Mesothelial cell of epicardium (in vitro differentiated cells): ENCODE measurements around the gene EPS8. TPM values are rescaled to one million over a fixed set of nuclear protein-coding genes. Genes with fewer than 3 reads are reported as not detected.
A peak's percentile ranks its signal among the peaks of the same experiment; 100 is the strongest.

Experiments used
- DNase-seq, 2 experiments: peaks; one replicate each; pipeline ENCODE4 v3.0.0; 2021; ENCODE audit warnings: low spot score in 2 of 2; ENCODE audit not compliant: unreplicated experiment in 2 of 2
- H3K27ac Mint-ChIP-seq: 2 replicates; pipeline ENCODE4 v1.8.0; 2021; ENCODE audit warnings: mixed read lengths
- H3K27me3 Mint-ChIP-seq: 2 replicates; pipeline ENCODE4 v1.8.0; 2021; ENCODE audit warnings: low read depth, mixed read lengths
- H3K36me3 Mint-ChIP-seq: 2 replicates; pipeline ENCODE4 v1.8.0; 2021; ENCODE audit warnings: mixed read lengths
- H3K4me1 Mint-ChIP-seq: 2 replicates; pipeline ENCODE4 v1.8.0; 2021; ENCODE audit warnings: mixed read lengths
- H3K4me3 Mint-ChIP-seq: 2 replicates; pipeline ENCODE4 v1.8.0; 2021; ENCODE audit warnings: mild to moderate bottlenecking, moderate library complexity, mixed read lengths
- H3K9me3 Mint-ChIP-seq: 2 replicates; pipeline ENCODE4 v1.8.0; 2021; ENCODE audit warnings: mixed read lengths
- total RNA-seq: library from RNA; stranded (reverse); gene quantifications from 3 replicates; pipeline ENCODE4 v1.2.1, GENCODE V29; 2021
- TF ChIP-seq, protein P1 (sequence below): fragments of 200-600 bp; sonication (generic); IDR thresholded peaks from one replicate; pipeline ENCODE4 v1.5.0; 2021; ENCODE audit warnings: antibody characterized with exemption; ENCODE audit not compliant: unreplicated experiment

The EPS8 gene
- total RNA-seq: 19.1 to 24.8 TPM (median 21.5 TPM) in 3 replicates

DNA sequence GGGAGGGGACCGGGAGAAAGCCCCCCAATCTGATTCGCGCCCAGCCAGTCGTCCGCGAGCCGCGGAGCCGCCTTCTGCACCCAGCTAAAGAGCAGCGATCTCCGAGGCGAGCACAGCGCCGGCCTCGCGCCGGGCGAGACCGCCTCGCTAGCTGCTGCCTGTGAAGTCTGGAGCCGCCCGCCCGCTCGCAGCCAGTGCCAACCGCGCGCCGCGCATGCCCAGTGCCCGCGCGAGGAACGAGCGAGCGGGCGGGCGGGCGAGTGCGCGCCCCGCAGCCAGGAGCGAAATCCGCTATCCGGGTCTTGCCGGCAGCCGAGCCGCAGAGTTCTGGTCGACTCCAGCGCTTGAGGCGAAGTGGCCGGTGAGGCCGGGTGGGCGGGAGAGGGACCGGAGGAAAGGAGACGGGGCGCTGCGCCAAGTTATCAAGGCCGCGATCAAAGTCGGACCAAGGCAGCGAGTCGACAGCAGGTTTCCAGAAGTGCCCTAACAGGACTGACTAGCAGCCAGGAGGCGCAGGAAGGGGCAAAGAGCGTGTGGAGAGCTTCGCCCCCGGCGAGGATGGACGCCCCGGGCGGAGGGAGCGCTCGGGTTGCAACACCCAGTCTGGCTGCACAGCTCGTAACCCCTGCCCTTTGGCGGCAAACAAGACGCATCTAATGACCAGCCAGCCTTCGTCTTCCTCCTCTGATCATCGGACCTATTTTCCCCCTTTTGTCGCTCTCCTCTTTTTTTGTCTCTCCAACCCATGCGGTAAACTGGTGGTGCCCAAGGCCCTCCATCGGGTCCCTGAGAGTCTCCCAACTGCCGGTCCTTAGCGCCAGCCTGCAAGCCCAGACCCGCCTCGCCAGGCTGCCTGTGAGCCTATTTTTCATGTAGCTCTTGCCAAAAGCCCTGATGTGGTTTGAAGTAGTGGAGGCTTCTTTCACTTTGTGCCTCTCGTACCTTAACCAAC, at the start of gene EPS8:
Gene EPS8 (minus strand): TSS at position 169 of the 952 bp plus-strand sequence. CDS start 106,437 bp downstream, outside the sequence.
- H3K36me3 Mint-ChIP-seq: peaks cover 4% of the 10 kb centered on the region
- H3K27ac Mint-ChIP-seq: peak within 1 kb of the TSS; percentile 77

DNA sequence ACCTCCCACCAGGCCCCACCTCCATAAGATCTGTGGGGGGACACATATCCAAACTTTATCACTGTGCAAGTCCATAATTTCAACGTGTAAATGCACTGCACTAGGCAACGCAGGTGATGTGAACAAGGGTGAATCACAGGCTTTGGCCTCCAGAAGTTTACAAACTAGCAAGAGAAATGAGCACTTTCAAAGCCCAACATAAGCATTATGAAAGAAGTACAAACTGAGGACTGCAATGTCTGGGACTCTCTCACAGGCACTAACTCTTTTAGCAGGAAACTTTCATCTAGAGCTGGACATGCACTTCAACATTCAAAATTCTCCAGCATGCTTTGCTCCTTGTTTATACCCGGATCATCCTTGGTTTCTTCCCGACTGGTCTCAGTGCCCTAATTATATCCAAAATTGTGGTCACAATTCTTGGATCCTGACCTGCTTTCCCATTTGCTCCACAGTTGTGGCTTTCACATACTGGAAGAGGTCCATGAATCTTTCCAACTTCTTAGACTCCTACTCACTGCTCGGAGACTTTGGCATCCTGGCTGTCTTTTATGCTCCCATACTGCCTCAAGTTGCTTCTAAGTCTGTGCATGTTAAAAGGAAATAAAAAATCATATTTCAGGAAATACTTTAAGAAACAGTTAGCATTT, 48.1 kb upstream of the EPS8 start:
- H3K27ac Mint-ChIP-seq: no peak overlapping the region
- no peaks in the 10 kb centered on the region for H3K4me1 Mint-ChIP-seq
- no peaks in the 10 kb centered on the region for H3K36me3 Mint-ChIP-seq
- H3K4me3 Mint-ChIP-seq: no peak overlapping the region
- DNase-seq: no peak
- H3K27me3 Mint-ChIP-seq: peaks cover 3% of the 10 kb centered on the region
- no peaks in the 10 kb centered on the region for H3K9me3 Mint-ChIP-seq
- TF ChIP-seq, protein P1, sequence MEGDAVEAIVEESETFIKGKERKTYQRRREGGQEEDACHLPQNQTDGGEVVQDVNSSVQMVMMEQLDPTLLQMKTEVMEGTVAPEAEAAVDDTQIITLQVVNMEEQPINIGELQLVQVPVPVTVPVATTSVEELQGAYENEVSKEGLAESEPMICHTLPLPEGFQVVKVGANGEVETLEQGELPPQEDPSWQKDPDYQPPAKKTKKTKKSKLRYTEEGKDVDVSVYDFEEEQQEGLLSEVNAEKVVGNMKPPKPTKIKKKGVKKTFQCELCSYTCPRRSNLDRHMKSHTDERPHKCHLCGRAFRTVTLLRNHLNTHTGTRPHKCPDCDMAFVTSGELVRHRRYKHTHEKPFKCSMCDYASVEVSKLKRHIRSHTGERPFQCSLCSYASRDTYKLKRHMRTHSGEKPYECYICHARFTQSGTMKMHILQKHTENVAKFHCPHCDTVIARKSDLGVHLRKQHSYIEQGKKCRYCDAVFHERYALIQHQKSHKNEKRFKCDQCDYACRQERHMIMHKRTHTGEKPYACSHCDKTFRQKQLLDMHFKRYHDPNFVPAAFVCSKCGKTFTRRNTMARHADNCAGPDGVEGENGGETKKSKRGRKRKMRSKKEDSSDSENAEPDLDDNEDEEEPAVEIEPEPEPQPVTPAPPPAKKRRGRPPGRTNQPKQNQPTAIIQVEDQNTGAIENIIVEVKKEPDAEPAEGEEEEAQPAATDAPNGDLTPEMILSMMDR: no peak

More for the DNA sequence above, at the start of gene EPS8:
- peak within 1 kb of the TSS; percentile 84 for H3K4me3 Mint-ChIP-seq
- H3K4me1 Mint-ChIP-seq: peaks cover 21% of the 10 kb centered on the region
- peaks cover 5% of the 10 kb centered on the region for H3K9me3 Mint-ChIP-seq
- TF ChIP-seq, protein P1: no peak
- peaks cover 8% of the 10 kb centered on the region for H3K27me3 Mint-ChIP-seq
- peak; percentile 89 to 97 for DNase-seq

DNA sequence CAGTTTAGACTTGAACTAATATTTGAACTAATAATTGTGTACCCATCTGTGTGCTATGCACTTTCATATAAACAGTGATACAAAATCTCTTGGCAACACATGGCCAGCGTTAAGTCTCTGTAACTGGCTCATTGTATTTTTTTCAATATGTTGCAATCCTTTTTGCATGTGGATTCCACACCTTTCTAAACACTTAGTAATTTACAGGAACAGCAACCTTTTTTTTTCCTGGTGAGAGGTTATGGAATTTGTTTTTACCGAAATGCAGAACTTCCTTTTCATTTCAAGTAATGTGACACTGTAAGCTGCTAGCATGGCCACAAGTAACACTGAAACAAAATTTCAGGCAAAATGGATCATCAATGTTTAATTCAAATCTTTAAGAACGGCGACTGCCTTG, 45.4 kb upstream of the EPS8 start:
- no peak for DNase-seq
- TF ChIP-seq, protein P1: no peak
- Mint-ChIP-seq H3K4me3 (no peak overlapping the region), H3K27ac (no peak overlapping the region), H3K9me3 (no peaks in the 10 kb centered on the region), H3K36me3 (no peaks in the 10 kb centered on the region), H3K27me3 (peaks cover 3% of the 10 kb centered on the region), H3K4me1 (peaks cover 13% of the 10 kb centered on the region)

DNA sequence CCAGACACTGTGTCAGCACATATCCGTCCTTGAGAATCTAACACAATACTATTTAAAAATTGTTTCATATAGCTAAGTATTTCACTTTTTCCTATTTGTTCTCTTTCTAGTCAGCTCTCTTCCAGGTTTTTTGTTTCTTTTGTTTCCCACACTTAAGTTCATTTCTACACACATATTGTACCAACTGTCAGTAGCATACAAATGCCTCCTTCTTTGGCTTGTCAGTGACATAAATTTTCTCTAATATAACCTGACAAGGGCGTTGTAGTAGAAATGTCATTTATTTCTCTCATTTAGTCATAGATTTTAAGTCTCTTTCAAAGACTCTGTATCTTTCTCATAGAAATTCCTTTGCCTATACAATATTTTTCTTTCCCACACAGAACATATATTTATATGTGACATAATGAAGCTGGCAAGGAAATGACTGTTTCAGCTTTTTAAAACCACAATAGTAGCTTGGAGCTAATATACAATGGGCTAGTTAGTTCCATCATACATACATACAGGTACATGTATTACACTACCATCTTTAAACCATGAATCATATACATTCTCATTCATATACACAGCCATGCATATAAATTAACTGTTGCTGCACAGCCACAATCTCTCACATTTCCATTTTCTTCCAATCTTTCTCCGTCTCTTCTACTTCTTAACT, 42.3 kb upstream of the EPS8 start:
- H3K9me3 Mint-ChIP-seq: no peaks in the 10 kb centered on the region
- H3K36me3 Mint-ChIP-seq: no peaks in the 10 kb centered on the region
- no peaks in the 10 kb centered on the region for H3K27me3 Mint-ChIP-seq
- H3K4me3 Mint-ChIP-seq: no peak overlapping the region
- H3K27ac Mint-ChIP-seq: peak overlapping the region; percentile 71
- TF ChIP-seq, protein P1: no peak
- DNase-seq: no peak
- peaks cover 24% of the 10 kb centered on the region for H3K4me1 Mint-ChIP-seq

DNA sequence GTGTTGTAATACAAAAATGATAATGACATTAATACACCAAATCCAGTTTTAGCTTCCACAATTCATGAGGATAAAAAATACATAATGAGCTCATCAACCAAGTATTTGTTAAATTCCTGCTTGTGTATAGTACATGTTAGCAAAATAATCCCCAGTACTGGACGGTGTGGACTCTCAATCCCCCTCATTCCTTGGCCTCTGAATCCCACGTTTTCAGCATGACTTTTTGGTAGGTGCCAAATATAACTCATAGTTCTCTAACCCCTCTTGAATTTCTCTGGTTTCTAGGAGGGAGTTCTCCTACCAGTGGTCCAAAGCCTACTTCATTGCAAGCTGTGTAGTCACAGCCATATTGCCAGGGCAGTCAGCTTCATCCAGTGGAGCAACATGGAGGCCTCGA, 41.4 kb upstream of the EPS8 start:
- H3K9me3 Mint-ChIP-seq: no peaks in the 10 kb centered on the region
- peaks cover 24% of the 10 kb centered on the region for H3K4me1 Mint-ChIP-seq
- H3K4me3 Mint-ChIP-seq: no peak overlapping the region
- no peak for DNase-seq
- H3K27ac Mint-ChIP-seq: peak overlapping the region; percentile 28
- H3K27me3 Mint-ChIP-seq: no peaks in the 10 kb centered on the region
- TF ChIP-seq, protein P1: no peak
- H3K36me3 Mint-ChIP-seq: no peaks in the 10 kb centered on the region
